ENCODE data around the gene ARL15. TPM values are rescaled to one million over a fixed set of nuclear protein-coding genes. Genes with fewer than 3 reads are reported as not detected.

Gene ARL15
- total RNA-seq, 1 experiment from 2014 or later: 140 TPM

GRCh38 chr5:53980061-53980460, 330.3 kb downstream of the ARL15 start:
- no peak overlapping the region for H3K27ac Mint-ChIP-seq (ENCODE audit: unreplicated experiment)
- TF ChIP-seq CTCF (IDR thresholded peaks at IDR 0.05; ENCODE audit: insufficient read depth in 1 of 2, low read depth in 1 of 2, low read length in 1 of 2, severe bottlenecking in 1 of 2, unreplicated experiment in 1 of 2): no peak
- no peak for DNase-seq
- no peaks in the 10 kb centered on the region for H3K27me3 Mint-ChIP-seq (ENCODE audit: insufficient read depth, unreplicated experiment)
- CTCF ChIA-PET: interaction anchor here (0.6 kb wide), 1 partner anchor 502 kb away, joined by 3 read pairs; no protein-coding TSS in a partner anchor
- Histone ChIP-seq H3K9me3 (no peaks in the 10 kb centered on the region), H3K4me1 (no peaks in the 10 kb centered on the region), H3K27me3 (replicated peaks; ENCODE audit: control insufficient read depth, insufficient read depth, low read length) (no peaks in the 10 kb centered on the region), H3K36me3 (ENCODE audit: control insufficient read depth, insufficient read depth, low read length) (no peaks in the 10 kb centered on the region), H3K4me3 (ENCODE audit: low read depth, low read length) (no peak overlapping the region)
- H3K4me3 Mint-ChIP-seq (ENCODE audit: unreplicated experiment): no peak overlapping the region
- POLR2A ChIA-PET: no interaction called here
- H3K36me3 Mint-ChIP-seq (ENCODE audit: insufficient read depth, unreplicated experiment): peaks cover 43% of the 10 kb centered on the region
- H3K4me1 Mint-ChIP-seq (ENCODE audit: low read depth, unreplicated experiment): peaks cover 13% of the 10 kb centered on the region
- BruUV-seq (replicated peaks): no TSS peak
- H3K9me3 Mint-ChIP-seq (ENCODE audit: unreplicated experiment): peaks cover 8% of the 10 kb centered on the region
- intact Hi-C loops (cut with micrococcal nuclease; ENCODE audit: unreplicated experiment): no loop called here

DNA sequence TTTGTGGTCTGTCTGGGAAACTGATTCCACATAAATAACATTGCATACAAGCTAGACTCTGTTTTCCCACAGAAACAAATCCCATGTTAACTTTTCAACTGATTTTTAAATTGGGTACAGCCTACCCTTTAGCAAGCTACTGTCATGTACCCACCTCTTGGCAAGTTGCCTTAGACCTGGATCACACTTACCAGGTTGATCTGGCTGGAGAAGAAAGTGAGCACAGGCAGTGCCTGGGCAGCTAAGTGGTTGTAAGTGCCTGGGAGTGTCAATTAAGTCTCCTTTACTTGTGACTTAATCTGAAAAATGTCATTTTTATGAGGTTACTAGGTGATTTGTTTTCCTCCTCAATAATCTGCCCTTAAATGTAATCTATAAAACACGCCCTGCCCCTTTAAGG, 336.4 kb downstream of the ARL15 start:
- Histone ChIP-seq H3K27me3 (replicated peaks; ENCODE audit: control insufficient read depth, insufficient read depth, low read length) (no peaks in the 10 kb centered on the region), H3K9me3 (no peaks in the 10 kb centered on the region), H3K4me3 (ENCODE audit: low read depth, low read length) (no peak overlapping the region), H3K4me1 (no peaks in the 10 kb centered on the region), H3K36me3 (ENCODE audit: control insufficient read depth, insufficient read depth, low read length) (no peaks in the 10 kb centered on the region)
- CTCF ChIA-PET: no interaction called here
- H3K4me3 Mint-ChIP-seq (ENCODE audit: unreplicated experiment): no peak overlapping the region
- no peaks in the 10 kb centered on the region for H3K9me3 Mint-ChIP-seq (ENCODE audit: unreplicated experiment)
- H3K36me3 Mint-ChIP-seq (ENCODE audit: insufficient read depth, unreplicated experiment): peaks cover 16% of the 10 kb centered on the region
- peaks cover 6% of the 10 kb centered on the region for H3K4me1 Mint-ChIP-seq (ENCODE audit: low read depth, unreplicated experiment)
- no TSS peak for BruUV-seq (replicated peaks)
- no peak for DNase-seq
- intact Hi-C loops (cut with micrococcal nuclease; ENCODE audit: unreplicated experiment): no loop called here
- no peak for TF ChIP-seq CTCF (IDR thresholded peaks at IDR 0.05; ENCODE audit: insufficient read depth in 1 of 2, low read depth in 1 of 2, low read length in 1 of 2, severe bottlenecking in 1 of 2, unreplicated experiment in 1 of 2)
- H3K27ac Mint-ChIP-seq (ENCODE audit: unreplicated experiment): no peak overlapping the region
- POLR2A ChIA-PET: no interaction called here
- H3K27me3 Mint-ChIP-seq (ENCODE audit: insufficient read depth, unreplicated experiment): no peaks in the 10 kb centered on the region

- Histone ChIP-seq H3K4me3 (ENCODE audit: low read depth, low read length) (no peak overlapping the region), H3K4me1 (no peaks in the 10 kb centered on the region), H3K27me3 (replicated peaks; ENCODE audit: control insufficient read depth, insufficient read depth, low read length) (no peaks in the 10 kb centered on the region), H3K9me3 (no peaks in the 10 kb centered on the region), H3K36me3 (ENCODE audit: control insufficient read depth, insufficient read depth, low read length) (no peaks in the 10 kb centered on the region)
- intact Hi-C loops (cut with micrococcal nuclease; ENCODE audit: unreplicated experiment): no loop called here
- CTCF ChIA-PET: no interaction called here
- POLR2A ChIA-PET: no interaction called here
- Mint-ChIP-seq H3K27ac (ENCODE audit: unreplicated experiment) (no peak overlapping the region), H3K27me3 (ENCODE audit: insufficient read depth, unreplicated experiment) (no peaks in the 10 kb centered on the region), H3K36me3 (ENCODE audit: insufficient read depth, unreplicated experiment) (peaks cover 23% of the 10 kb centered on the region), H3K9me3 (ENCODE audit: unreplicated experiment) (no peaks in the 10 kb centered on the region), H3K4me1 (ENCODE audit: low read depth, unreplicated experiment) (peaks cover 6% of the 10 kb centered on the region), H3K4me3 (ENCODE audit: unreplicated experiment) (no peak overlapping the region)
- BruUV-seq (replicated peaks): no TSS peak
- no peak for DNase-seq
- TF ChIP-seq CTCF (IDR thresholded peaks at IDR 0.05; ENCODE audit: insufficient read depth in 1 of 2, low read depth in 1 of 2, low read length in 1 of 2, severe bottlenecking in 1 of 2, unreplicated experiment in 1 of 2): no peak
These were observed 338.1 kb downstream of the ARL15 start for GRCh38 chr5:53972314-53972713.

Data from Caco-2 (cell line).